ENCODE measurements around the gene KHSRP. TPM values are rescaled to one million over a fixed set of nuclear protein-coding genes. Genes with fewer than 3 reads are reported as not detected.
"Not testable (repeated sequence)": the region's sequence is repeated elsewhere in the genome, so short reads cannot be mapped to it uniquely, and the experiment has no call there.

Gene KHSRP
- total and polyA plus RNA-seq, 8 donors = 173 to 333 (median 265) TPM

- ATAC-seq (no peak), DNase-seq (no peak)
- intact Hi-C loops (cut with DNase I) = no loop called here
- Histone ChIP-seq H3K9me3 (no peaks in the 10 kb centered on the region), H3K27ac (no peak overlapping the region), H3K4me3 (no peak overlapping the region), H3K27me3 (no peaks in the 10 kb centered on the region), H3K36me3 (no peaks in the 10 kb centered on the region), H3K4me1 (no peaks in the 10 kb centered on the region)
- TF ChIP-seq CTCF (IDR thresholded peaks at IDR 0.05) = no peak
Observed at GRCh38 chr19:6431891-6432290, 7.3 kb upstream of the KHSRP start.

- ATAC-seq (no peak), DNase-seq (no peak)
- TF ChIP-seq CTCF (IDR thresholded peaks at IDR 0.05) = no peak
- intact Hi-C loops (cut with DNase I) = no loop called here
- peaks cover 0 to 5% of the 10 kb centered on the region in 2 donors for H3K4me1 ChIP-seq
- H3K9me3 ChIP-seq = no peaks in the 10 kb centered on the region
- no peaks in the 10 kb centered on the region for H3K27me3 ChIP-seq
- H3K36me3 ChIP-seq = no peaks in the 10 kb centered on the region
- H3K4me3 ChIP-seq = no peak overlapping the region
- H3K27ac ChIP-seq = no peak overlapping the region
Observed at GRCh38 chr19:6429419-6430221, 5.0 kb upstream of the KHSRP start.

GRCh38 chr19:6428692-6429418 lies 4.2 kb upstream of the KHSRP start:
- H3K27me3 ChIP-seq; H3K4me1 ChIP-seq; H3K9me3 ChIP-seq; H3K27ac ChIP-seq; ATAC-seq; H3K36me3 ChIP-seq; DNase-seq; intact Hi-C loops (cut with DNase I); H3K4me3 ChIP-seq: not testable (repeated sequence)

DNA sequence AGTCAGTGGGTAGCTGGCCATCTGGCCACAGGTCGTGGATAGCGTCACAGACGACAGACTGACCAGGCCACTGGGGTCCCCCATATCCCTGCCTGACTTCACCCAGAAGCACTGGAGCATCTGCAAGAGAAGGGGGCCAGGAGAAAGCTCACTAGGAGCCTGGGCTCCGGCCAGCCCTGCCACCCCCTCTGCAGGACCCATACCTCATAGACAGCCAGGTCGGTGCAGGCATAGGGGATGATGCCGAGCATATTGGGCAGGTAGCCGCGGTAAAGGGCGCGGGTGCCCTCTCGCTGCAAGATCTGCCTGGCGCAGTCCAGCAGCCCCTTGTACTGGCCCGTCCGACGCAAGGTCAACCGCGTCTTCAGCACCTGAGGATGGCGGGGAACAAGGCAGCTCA lies 2.5 kb upstream of the KHSRP start:
- intact Hi-C loops (cut with DNase I) = no loop called here
- no peak overlapping the region for H3K27ac ChIP-seq
- ATAC-seq (no peak), DNase-seq (no peak)
- H3K36me3 ChIP-seq = no peaks in the 10 kb centered on the region
- H3K27me3 ChIP-seq = no peaks in the 10 kb centered on the region
- TF ChIP-seq CTCF (IDR thresholded peaks at IDR 0.05) = no peak
- peaks cover 10 to 23% of the 10 kb centered on the region in 2 donors for H3K4me1 ChIP-seq
- H3K4me3 ChIP-seq = no peak overlapping the region
- no peaks in the 10 kb centered on the region for H3K9me3 ChIP-seq

- H3K27me3 ChIP-seq = no peaks in the 10 kb centered on the region
- peak overlapping the region; percentile 87 for H3K27ac ChIP-seq
- no peak for TF ChIP-seq CTCF (IDR thresholded peaks at IDR 0.05)
- peaks cover 10 to 32% of the 10 kb centered on the region in 2 donors for H3K4me1 ChIP-seq
- intact Hi-C loops (cut with DNase I) = no loop called here
- H3K36me3 ChIP-seq = peaks cover 0 to 10% of the 10 kb centered on the region in 2 donors
- DNase-seq (peak in 1 of 4 donors; percentile 13), ATAC-seq (no peak)
- peak overlapping the region in 1 of 2 donors; percentile 89 for H3K4me3 ChIP-seq
- H3K9me3 ChIP-seq = no peaks in the 10 kb centered on the region
Observed at GRCh38 chr19:6425732-6426620, 1.4 kb upstream of the KHSRP start.
